Vagina (tissue), 2 donors: ENCODE results near the gene MAVS. TPM values are rescaled to one million over a fixed set of nuclear protein-coding genes. Genes with fewer than 3 reads are reported as not detected.

Source experiments
- DNase-seq, 2 donors: peaks; one replicate each; pipeline ENCODE4 v3.0.0-alpha.2; 2017; ENCODE audit errors: extremely low spot score in 2 of 2
- H3K27ac ChIP-seq: fragments of 200-600 bp; sonication (generic); one replicate; pipeline ENCODE4 v1.5.1; 2019
- H3K27me3 ChIP-seq: fragments of 200-600 bp; sonication (generic); one replicate; pipeline ENCODE4 v1.5.1; 2019
- H3K36me3 ChIP-seq, 2 donors: fragments of 200-600 bp; sonication (generic); one replicate each; pipeline ENCODE4 v1.5.1; 2017 to 2019
- H3K4me1 ChIP-seq: fragments of 200-600 bp; sonication (generic); one replicate; pipeline ENCODE4 v1.5.1; 2019
- H3K4me3 ChIP-seq, 2 donors: fragments of 200-600 bp; sonication (generic); 1 replicate in 1 of 2; 2 replicates in 1 of 2; pipeline ENCODE4 v1.5.1; 2016 to 2019
- H3K9me3 ChIP-seq: fragments of 200-600 bp; sonication (generic); one replicate; pipeline ENCODE4 v1.5.1; 2019
- CTCF ChIP-seq, 3 experiments: fragments of 450-650 bp in 2 of 3; fragments of 200-600 bp in 1 of 3; sonication (generic) in 1 of 3; IDR thresholded peaks; one replicate each; pipeline ENCODE4 v1.5.1; 2017 to 2019; ENCODE audit warnings: antibody characterized with exemption in 3 of 3, mild to moderate bottlenecking in 2 of 3, moderate library complexity in 2 of 3
- POLR2A ChIP-seq, 2 donors: fragments of 450-650 bp; IDR thresholded peaks; one replicate each; pipeline ENCODE4 v1.6.1; 2017; ENCODE audit warnings: antibody characterized with exemption in 2 of 2, mild to moderate bottlenecking in 2 of 2, moderate library complexity in 2 of 2
- POLR2AphosphoS5 ChIP-seq, 2 donors: sonication (generic); formaldehyde crosslinking; IDR thresholded peaks; one replicate each; pipeline ENCODE4 v1.9.0; 2017; ENCODE audit warnings: antibody characterized with exemption in 2 of 2, mild to moderate bottlenecking in 2 of 2, low read depth in 1 of 2; ENCODE audit not compliant: insufficient read depth in 1 of 2
- intact Hi-C: fragments of 100-400 bp; cut with DNase I; formaldehyde crosslinking; loops from one replicate; pipeline ENCODE4 v1.15.1; 2023
- total RNA-seq: library from RNA; depleted of rRNA; stranded (reverse); fragments of >200 nt; gene quantifications from one replicate; pipeline ENCODE4 v1.2.3, GENCODE V29; 2016

Gene MAVS
- total RNA-seq, 1 donor from 2014 or later, result 22.1 TPM

- no peak overlapping the region for H3K4me3 ChIP-seq
- no peak for DNase-seq
- H3K4me1 ChIP-seq, result peaks cover 56% of the 10 kb centered on the region
- intact Hi-C loops, result no loop called here
- peaks cover 0 to 46% of the 10 kb centered on the region in 2 donors for H3K36me3 ChIP-seq
- no peaks in the 10 kb centered on the region for H3K27me3 ChIP-seq
- no peak for TF ChIP-seq POLR2A (IDR thresholded peaks at IDR 0.05)
- TF ChIP-seq CTCF (IDR thresholded peaks at IDR 0.05), result no peak
- no peak for TF ChIP-seq POLR2AphosphoS5 (IDR thresholded peaks at IDR 0.05; ENCODE audit: insufficient read depth in 1 of 2, low read depth in 1 of 2)
- no peaks in the 10 kb centered on the region for H3K9me3 ChIP-seq
- H3K27ac ChIP-seq, result no peak overlapping the region
Observed at GRCh38 chr20:3802524-3803239, 44.0 kb upstream of the MAVS start.

GRCh38 chr20:3803289-3803688, 43.3 kb upstream of the MAVS start:
- TF ChIP-seq CTCF (IDR thresholded peaks at IDR 0.05) (no peak), POLR2AphosphoS5 (IDR thresholded peaks at IDR 0.05; ENCODE audit: insufficient read depth in 1 of 2, low read depth in 1 of 2) (no peak), POLR2A (IDR thresholded peaks at IDR 0.05) (no peak)
- H3K27me3 ChIP-seq, result no peaks in the 10 kb centered on the region
- peak in 1 of 2 donors; percentile 85 for DNase-seq
- H3K9me3 ChIP-seq, result no peaks in the 10 kb centered on the region
- H3K4me1 ChIP-seq, result peaks cover 56% of the 10 kb centered on the region
- H3K4me3 ChIP-seq, result no peak overlapping the region
- H3K27ac ChIP-seq, result peak overlapping the region; percentile 95
- intact Hi-C loops, result no loop called here
- H3K36me3 ChIP-seq, result peaks cover 0 to 46% of the 10 kb centered on the region in 2 donors

DNA sequence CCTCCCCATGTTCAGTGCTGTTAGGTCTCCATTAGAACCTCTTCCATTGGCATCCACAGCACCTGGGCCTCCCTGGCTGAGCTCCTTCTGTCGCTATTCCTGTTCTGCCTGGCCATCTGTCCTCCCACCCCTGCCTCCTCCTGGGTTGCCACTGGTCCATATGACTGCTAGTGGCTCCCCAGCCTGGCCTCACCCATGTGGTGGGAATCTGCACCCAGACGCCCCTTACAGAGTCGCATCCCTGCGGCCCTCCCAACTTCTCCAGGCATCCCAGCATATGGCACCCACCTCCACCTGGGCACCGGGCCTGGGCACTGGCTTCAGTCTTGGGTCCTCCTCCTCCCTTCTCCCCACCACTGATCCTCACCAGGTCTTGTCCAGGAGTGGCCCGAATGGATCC, 42.8 kb upstream of the MAVS start:
- H3K4me1 ChIP-seq, result peaks cover 56% of the 10 kb centered on the region

GRCh38 chr20:3804254-3804751, 42.3 kb upstream of the MAVS start:
- TF ChIP-seq POLR2AphosphoS5 (IDR thresholded peaks at IDR 0.05; ENCODE audit: insufficient read depth in 1 of 2, low read depth in 1 of 2) (no peak), POLR2A (IDR thresholded peaks at IDR 0.05) (no peak), CTCF (IDR thresholded peaks at IDR 0.05) (no peak)
- H3K27me3 ChIP-seq, result no peaks in the 10 kb centered on the region
- no peak overlapping the region for H3K4me3 ChIP-seq
- H3K4me1 ChIP-seq, result peaks cover 54% of the 10 kb centered on the region
- DNase-seq, result no peak
- intact Hi-C loops, result no loop called here
- peak overlapping the region; percentile 95 for H3K27ac ChIP-seq
- H3K36me3 ChIP-seq, result peaks cover 0 to 46% of the 10 kb centered on the region in 2 donors
- no peaks in the 10 kb centered on the region for H3K9me3 ChIP-seq

More for the DNA sequence above, 42.8 kb upstream of the MAVS start:
- DNase-seq, result peak in 1 of 2 donors; percentile 72
- Histone ChIP-seq H3K9me3 (no peaks in the 10 kb centered on the region), H3K27me3 (no peaks in the 10 kb centered on the region), H3K36me3 (peaks cover 0 to 46% of the 10 kb centered on the region in 2 donors), H3K4me3 (no peak overlapping the region), H3K27ac (peak overlapping the region; percentile 95)
- intact Hi-C loops, result no loop called here
- TF ChIP-seq CTCF (IDR thresholded peaks at IDR 0.05), result no peak
- no peak for TF ChIP-seq POLR2AphosphoS5 (IDR thresholded peaks at IDR 0.05; ENCODE audit: insufficient read depth in 1 of 2, low read depth in 1 of 2)
- no peak for TF ChIP-seq POLR2A (IDR thresholded peaks at IDR 0.05)

DNA sequence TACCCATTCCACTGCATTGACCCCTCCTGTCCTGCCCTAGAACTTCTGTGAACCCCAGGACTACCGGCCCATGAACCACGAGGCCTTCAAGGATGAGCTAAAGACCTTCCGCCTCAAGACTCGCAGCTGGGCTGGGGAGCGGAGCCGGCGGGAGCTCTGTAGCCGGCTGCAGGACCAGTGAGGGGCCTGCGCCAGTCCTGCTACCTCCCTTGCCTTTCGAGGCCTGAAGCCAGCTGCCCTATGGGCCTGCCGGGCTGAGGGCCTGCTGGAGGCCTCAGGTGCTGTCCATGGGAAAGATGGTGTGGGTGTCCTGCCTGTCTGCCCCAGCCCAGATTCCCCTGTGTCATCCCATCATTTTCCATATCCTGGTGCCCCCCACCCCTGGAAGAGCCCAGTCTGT, 41.9 kb upstream of the MAVS start:
- H3K27ac ChIP-seq, result peak overlapping the region; percentile 95
- TF ChIP-seq CTCF (IDR thresholded peaks at IDR 0.05), result no peak
- intact Hi-C loops, result no loop called here
- peaks cover 0 to 46% of the 10 kb centered on the region in 2 donors for H3K36me3 ChIP-seq
- peaks cover 52% of the 10 kb centered on the region for H3K4me1 ChIP-seq
- H3K27me3 ChIP-seq, result no peaks in the 10 kb centered on the region
- no peaks in the 10 kb centered on the region for H3K9me3 ChIP-seq
- H3K4me3 ChIP-seq, result no peak overlapping the region
- peak in 1 of 2 donors; percentile 79 for DNase-seq
